IMR-90 (cell line): ENCODE measurements around the gene UBXN6.

Experiments used
- CTCF ChIP-seq: conservative IDR thresholded peaks from 2 replicates; pipeline ENCODE4 v1.5.1; 2012; ENCODE audit warnings: mild to moderate bottlenecking, low read depth, low read length, improper control_type of control experiment
- POLR2A ChIP-seq: IDR thresholded peaks from 2 replicates; pipeline ENCODE4 v1.6.1; 2012; ENCODE audit warnings: mild to moderate bottlenecking, low read depth, low read length

- TF ChIP-seq POLR2A (no peak), CTCF (no peak)
These were observed 14.8 kb downstream of the UBXN6 start for GRCh38 chr19:4442819-4443146.
